Measurements from ENCODE around the gene KRTAP10-2. TPM values are rescaled to one million over a fixed set of nuclear protein-coding genes. Genes with fewer than 3 reads are reported as not detected.

Gene KRTAP10-2
- total RNA-seq, 1 experiment from 2014 or later, result not detected

DNA sequence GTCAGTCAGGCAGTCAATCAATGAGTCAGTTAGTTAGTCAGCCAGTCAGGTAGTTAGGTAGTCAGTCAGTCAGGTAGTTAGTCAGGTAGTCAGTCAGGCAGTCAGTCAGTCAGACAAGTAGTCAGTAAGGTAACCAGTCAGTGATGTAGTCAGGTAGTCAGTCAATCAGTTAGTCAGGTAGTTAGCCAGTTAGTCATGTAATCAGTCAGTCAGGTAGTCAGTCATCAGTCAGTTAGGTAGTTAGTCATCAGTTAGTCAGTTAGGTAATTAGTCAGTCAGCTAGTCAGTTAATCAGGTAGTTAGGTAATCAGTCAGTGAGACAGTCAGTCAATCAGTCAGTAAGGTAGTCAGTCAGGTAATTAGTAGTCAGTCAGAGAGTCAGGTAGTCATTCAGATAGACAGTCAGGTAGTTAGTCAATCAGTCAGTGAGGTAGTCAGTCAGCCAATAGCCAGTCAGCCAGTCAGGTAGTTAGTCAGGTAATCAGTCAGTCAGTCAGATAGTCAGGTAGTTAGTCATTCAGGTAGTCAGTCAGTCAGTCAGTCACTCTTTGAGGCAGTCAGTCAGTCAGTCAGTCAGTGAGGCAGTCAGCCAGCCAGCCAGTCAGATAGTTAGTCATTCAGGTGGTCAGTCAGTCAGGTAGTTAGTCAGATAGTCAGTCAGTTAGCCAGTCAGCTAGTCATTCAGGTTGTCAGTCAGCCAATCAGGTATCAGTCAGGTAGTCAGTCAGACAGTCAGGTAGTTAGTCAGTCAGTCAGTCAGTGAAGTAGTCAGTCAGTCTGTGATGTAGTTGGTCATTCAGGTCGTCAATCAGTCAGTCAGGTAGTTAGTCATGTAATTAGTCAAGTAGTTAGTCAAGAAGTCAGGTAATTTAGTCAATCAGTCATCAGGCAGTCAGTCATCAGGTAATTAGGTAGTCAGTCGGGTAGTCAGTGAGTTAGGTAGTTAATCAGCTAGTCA, 26.6 kb downstream of the KRTAP10-2 start:
- H3K4me1 Mint-ChIP-seq, result peaks cover 0 to 4% of the 10 kb centered on the region in 2 experiments; a peak in 1 of 4 replicates
- H3T11ph ChIP-seq (ENCODE audit: low read length), result no peak overlapping the region
- no peak overlapping the region for H2BK12ac ChIP-seq (ENCODE audit: insufficient read length, low read depth, low read length)
- no peak overlapping the region for H4K5ac ChIP-seq (ENCODE audit: insufficient read length, low read depth, low read length)
- no peak for DNase-seq
- no peak overlapping the region for H2BK120ac ChIP-seq (ENCODE audit: low read depth, low read length, poor library complexity, severe bottlenecking)
- no peak overlapping the region for H2BK5ac ChIP-seq (ENCODE audit: insufficient read length, low read length)
- no peaks in the 10 kb centered on the region for H3K23me2 ChIP-seq (ENCODE audit: insufficient read length, low read depth, low read length, poor library complexity, severe bottlenecking)
- H3K4ac ChIP-seq (ENCODE audit: low read depth, low read length), result no peak overlapping the region
- no peak overlapping the region for H3K14ac ChIP-seq (ENCODE audit: insufficient read depth, low read length)
- no peak overlapping the region for H4K8ac ChIP-seq (replicated peaks; ENCODE audit: insufficient read length, low read depth, low read length)
- H3K23ac ChIP-seq (ENCODE audit: insufficient read length, low read depth, low read length), result no peak overlapping the region
- H3K36me3 Mint-ChIP-seq (ENCODE audit: insufficient read depth in 1 of 3, low read depth in 3 of 3), result no peaks in the 10 kb centered on the region; a peak in 1 of 7 replicates
- no peak overlapping the region for H3K18ac ChIP-seq (ENCODE audit: insufficient read length, low read depth, low read length)
- no peaks in the 10 kb centered on the region for H3K4me1 ChIP-seq (ENCODE audit: insufficient read depth, low read length)
- H3K27me3 Mint-ChIP-seq (ENCODE audit: low read depth), result peaks cover 10% of the 10 kb centered on the region
- H2AK5ac ChIP-seq (ENCODE audit: insufficient read length, low read length), result no peak overlapping the region
- WGBS (ENCODE audit: extremely low coverage, insufficient read length, low lambda C conversion rate), result no CpG with 5 or more reads among the region's 2 CpGs
- H2BK15ac ChIP-seq (ENCODE audit: low read depth, low read length), result no peak overlapping the region
- no peak overlapping the region for H4K91ac ChIP-seq (ENCODE audit: insufficient read length, low read depth, low read length)
- H4K20me1 ChIP-seq (ENCODE audit: control insufficient read depth, insufficient read depth, insufficient read length), result no peaks in the 10 kb centered on the region
- no peak overlapping the region for H2BK20ac ChIP-seq (ENCODE audit: low read depth, low read length, poor library complexity, severe bottlenecking)
- TF ChIP-seq, protein P1, sequence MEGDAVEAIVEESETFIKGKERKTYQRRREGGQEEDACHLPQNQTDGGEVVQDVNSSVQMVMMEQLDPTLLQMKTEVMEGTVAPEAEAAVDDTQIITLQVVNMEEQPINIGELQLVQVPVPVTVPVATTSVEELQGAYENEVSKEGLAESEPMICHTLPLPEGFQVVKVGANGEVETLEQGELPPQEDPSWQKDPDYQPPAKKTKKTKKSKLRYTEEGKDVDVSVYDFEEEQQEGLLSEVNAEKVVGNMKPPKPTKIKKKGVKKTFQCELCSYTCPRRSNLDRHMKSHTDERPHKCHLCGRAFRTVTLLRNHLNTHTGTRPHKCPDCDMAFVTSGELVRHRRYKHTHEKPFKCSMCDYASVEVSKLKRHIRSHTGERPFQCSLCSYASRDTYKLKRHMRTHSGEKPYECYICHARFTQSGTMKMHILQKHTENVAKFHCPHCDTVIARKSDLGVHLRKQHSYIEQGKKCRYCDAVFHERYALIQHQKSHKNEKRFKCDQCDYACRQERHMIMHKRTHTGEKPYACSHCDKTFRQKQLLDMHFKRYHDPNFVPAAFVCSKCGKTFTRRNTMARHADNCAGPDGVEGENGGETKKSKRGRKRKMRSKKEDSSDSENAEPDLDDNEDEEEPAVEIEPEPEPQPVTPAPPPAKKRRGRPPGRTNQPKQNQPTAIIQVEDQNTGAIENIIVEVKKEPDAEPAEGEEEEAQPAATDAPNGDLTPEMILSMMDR (conservative IDR thresholded peaks at IDR 0.05), result no peak
- H3K4me2 ChIP-seq (ENCODE audit: insufficient read depth, insufficient read length, low read length), result no peak overlapping the region
- no peaks in the 10 kb centered on the region for H3K9me3 ChIP-seq (ENCODE audit: control insufficient read depth, low read depth, low read length)
- no peak overlapping the region for H3K9ac ChIP-seq (ENCODE audit: extremely low read depth, insufficient read length, low read length)
- no peak overlapping the region for H3K27ac ChIP-seq (ENCODE audit: insufficient read length, low read depth, low read length)
- no peak overlapping the region for H2AFZ ChIP-seq (ENCODE audit: low read length)
- no peak overlapping the region for H3K56ac ChIP-seq (ENCODE audit: insufficient read length, low read depth, low read length)
- no peaks in the 10 kb centered on the region for H3K27me3 ChIP-seq (ENCODE audit: insufficient read depth, low read length)
- H3K9me3 Mint-ChIP-seq, result no peaks in the 10 kb centered on the region
- no peak overlapping the region for H3K27ac Mint-ChIP-seq
- no peaks in the 10 kb centered on the region for H3K79me1 ChIP-seq (ENCODE audit: insufficient read depth, low read depth, low read length, poor library complexity, severe bottlenecking)
- no peaks in the 10 kb centered on the region for H3K79me2 ChIP-seq (ENCODE audit: insufficient read depth, low read length)
- H3K4me3 Mint-ChIP-seq, result no peak overlapping the region
